Kidney glomerular epithelial cell (primary cell): Measurements from ENCODE around the gene PDE11A.
A peak's percentile ranks its signal among the peaks of the same experiment; 100 is the strongest.

Experiments
- DNase-seq: peaks from one replicate; lab custom pipeline; 2025; lab: John Stamatoyannopoulos, UW

PDE11A gene

DNA sequence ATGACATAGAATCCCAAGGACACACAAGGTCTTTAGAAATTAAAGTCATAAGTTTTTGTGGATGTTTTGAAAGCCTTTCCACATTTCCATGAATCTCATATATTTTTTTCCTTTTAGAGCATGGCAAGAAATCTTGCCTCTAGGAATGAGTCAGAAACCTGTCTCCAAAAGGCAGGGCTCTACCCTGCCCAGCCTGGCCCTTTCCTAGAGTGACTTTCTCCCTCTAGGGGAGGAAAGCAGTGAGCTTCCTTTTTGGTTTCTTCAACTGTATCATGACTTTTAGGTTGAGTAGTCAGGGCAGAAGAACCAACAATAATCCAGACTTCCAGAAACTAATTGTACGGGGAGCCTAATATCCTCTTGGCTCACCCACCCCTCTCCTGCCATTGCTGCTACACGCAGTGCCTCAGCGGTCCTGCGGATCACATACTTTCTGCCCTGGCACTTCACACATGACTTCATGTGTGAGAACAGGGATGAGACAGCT lies 379.8 kb downstream of the PDE11A start:
- peak; percentile 86 for DNase-seq

DNA sequence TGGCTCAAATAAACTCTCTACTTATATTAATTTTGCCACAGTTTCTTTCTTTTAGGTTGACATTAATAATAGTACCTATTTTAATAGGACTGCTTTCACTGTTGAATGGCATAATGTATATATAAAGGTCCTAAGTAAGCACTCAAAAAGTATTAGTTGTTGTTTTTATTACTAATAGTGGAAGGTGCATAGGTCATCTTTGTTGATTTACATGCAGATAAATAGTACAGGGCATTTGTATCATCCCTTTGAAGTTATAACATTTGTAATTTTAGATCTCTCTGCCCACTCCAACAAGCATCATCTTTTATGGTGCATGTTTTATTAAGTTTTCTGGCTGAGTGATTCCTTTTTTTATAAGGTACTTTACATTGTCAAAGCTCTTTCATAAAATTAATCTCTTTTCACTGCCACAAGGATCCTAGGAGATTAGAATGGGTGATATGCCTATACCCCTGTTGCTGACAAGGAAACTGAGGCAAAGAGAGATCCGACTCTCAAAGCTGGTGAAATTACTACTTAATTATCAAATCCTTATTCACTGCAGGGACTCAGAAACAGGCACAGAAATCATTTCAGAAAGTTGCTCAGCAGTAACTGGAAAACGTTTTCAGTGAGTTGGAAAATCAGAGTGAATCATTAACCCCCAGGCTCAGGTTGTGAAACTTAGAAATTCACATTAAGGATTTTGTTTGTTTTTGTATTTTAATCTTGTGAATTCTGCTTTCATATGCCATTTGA lies 380.4 kb downstream of the PDE11A start:
- DNase-seq, result peak; percentile 84

- DNase-seq, result no peak
These were observed 381.4 kb downstream of the PDE11A start for GRCh38 chr2:177691177-177691576.

GRCh38 chr2:177689623-177690022 lies 383.0 kb downstream of the PDE11A start:
- no peak for DNase-seq

DNA sequence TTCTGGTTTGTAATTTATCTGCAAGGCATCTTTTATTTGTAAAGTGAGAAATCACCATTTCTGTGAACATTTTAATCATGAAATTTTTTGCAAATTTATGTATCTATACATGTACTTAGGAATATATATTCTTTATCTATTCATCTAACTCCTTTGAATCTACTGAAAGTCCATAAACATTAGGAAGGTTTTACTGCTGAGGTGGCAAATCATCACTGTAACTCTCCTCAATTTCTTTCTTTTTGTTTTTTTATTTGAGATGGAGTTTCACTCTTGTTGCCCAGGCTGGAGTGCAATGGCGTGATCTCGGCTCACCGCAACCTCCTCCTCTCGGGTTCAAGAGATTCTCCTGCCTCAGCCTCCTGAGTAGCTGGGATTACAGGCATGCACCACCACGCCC lies 383.7 kb downstream of the PDE11A start:
- no peak for DNase-seq

DNA sequence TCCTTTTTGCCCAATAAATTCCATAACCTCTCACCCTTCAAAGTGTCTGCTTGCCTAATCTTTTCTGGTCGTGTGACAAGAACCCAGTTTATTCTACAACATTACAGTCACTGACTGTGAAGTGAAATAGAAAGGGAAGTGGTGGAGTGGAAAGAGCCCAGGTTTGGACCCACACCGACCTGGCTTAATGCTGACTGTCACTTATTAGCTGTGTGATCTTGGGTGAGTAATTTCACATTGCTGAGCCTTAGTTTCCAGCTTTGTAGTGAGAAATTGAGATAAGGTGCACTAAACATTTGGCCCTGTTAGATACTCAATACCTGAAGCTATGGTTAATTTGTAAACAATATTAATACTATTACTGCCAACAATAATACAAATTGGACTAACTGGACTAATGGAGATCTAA lies 388.9 kb downstream of the PDE11A start:
- DNase-seq, result no peak

DNA sequence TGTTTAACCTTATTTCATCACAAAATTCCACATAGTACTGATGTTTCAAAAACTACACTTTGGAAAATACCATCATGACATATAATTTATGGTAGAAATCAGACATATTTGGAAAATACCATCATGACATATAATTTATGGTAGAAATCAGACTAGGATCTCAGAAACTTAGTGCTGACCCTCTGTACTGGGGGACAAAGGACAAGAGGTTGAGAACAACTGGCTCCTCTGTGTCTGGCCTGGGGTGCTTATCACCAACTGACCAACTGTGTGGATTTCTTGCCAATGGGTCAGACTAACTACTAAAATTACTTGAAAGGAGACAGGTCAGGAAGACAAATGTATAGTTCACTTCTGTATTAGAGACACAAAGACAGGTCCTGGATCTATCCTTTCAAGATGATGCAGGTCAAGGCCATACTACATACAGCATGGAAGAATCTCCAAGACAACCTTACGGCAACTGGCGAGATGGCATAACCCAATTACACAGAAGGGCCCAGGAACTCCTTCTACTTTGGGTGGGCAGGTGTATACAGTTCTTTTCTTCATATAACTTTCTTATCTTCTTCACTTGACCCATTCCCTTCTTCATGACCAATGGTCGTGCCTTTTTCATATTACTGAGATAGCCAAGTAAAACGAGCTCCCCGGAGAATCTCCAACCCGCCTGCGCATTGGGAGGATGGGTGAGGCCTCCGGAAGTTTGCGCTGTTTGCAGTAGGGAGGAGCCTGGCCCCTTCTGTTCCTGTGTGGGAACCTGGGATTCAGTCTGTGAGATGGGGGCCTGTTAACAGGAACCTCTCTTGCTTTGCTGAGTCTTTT lies 389.5 kb downstream of the PDE11A start:
- DNase-seq, result no peak

GRCh38 chr2:177682006-177682405 lies 390.6 kb downstream of the PDE11A start:
- no peak for DNase-seq

DNA sequence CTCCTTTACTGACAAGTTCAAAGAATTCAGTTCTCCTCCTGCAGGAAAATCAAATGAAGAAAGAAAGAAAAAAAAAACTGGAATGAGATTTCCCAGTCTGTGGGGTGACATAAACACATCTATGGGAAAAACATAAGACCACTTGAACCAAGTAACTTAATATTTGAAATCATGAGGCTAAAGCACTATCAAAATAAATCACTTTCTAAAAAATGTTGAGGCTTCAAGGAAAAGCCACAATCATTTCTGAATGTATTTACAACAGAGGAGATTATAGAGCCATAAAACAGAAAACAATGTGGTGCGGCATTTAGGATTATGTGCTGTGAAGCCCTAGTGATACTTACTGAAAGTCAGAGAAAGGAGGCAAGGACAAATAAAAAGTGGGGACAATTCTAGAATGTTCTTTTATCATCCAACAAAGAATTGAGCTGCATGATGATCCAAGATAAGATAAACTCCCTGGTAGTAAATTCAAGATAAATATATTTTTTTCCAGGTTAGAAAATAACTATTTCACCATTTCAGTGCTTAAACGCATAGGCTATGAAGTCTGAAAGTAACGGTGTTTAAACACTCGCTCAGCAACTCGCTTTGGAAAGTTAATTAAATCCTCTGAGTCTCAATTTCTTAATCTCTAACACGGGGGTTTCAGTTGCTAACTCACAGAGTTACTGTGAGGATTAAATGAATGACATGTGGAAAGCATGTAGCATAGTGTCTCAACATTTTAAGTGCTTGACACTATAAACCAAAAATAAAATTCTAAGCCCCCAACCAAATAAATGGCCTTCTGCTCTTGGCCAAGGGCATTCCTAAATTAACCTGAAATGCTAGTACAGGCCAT lies 391.5 kb downstream of the PDE11A start:
- DNase-seq, result no peak

DNA sequence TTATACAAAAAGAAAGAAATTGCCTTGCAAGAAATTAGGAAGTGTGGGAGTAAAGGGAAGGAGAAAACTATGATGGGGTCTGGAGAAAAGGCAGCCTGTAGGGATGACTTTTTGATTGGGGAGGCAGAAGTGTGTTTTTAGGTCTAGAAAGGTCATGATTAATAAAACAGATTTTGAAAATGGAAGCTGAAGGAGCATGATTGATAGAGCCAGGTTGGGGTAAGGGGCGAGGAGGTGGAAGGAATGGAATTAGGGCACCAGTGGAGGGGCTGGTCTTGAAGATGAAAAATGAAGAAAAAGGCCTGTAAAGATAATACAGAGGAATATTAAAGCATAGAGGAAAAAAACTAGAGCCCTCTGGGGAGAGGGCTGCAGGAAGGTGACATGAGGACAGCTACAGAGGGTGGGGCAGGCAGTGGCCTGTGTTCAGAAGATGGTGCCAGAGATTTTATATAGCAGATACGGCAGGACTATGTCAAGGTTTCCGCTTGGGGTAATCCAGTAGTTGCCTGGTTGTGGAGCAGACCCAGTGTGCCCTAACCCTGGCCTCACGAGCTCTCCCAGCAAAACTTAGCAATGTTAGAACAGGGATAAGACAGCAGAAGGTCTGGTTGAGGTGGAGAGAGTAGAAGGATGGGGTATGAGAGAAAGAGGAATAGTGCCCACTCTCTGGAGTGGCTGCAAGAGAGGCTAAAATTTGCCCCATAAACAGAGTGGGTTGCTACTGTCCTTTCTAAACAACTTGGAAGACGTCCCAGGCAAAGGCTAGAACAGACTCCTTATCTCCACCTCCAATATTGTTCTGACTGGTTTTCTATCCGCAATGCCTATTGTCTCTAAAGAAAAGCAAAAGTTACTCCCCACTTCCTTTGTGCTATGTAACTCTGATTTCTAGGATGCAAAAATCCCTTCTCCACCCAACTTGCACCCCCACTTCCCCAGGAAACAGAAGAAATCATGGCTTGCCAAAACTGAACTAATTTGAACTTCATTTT lies 392.7 kb downstream of the PDE11A start:
- DNase-seq, result no peak

DNA sequence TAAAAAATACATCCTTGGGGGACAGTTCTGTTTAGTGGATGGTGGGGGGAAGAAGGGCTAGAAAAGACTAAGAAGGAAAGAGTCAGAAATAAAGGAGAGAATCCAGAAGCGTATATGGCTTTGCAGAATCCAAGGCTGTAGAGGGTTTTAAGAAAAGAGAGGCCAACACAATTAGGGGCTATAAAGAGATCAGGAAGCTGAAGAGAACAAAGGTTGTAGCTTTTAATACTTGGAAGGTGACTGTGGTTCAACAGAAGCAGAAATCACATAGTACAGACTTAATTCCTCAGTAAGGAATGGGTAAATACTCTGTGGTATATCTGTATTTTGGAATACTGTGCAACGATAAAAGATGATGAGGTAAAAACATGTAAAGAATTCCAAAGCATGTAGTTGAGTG lies 393.6 kb downstream of the PDE11A start:
- no peak for DNase-seq

DNA sequence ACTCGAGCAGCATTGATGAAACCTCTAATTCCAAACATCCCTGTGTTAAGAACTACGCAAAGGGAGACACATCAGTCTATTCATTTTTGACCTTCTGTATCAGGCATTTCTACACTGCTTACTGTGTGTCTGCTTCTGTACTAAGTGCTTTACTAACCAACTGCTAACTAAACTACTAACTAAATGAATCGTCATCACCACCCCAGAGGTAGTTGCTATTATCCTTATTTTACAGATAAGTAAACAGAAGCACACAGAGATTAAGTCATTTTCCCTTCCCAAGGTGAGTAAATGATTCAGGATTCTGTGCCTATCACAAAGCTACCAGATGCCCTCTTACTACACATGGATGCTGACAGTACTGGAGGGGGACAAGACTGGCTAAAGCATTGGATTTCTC lies 395.9 kb downstream of the PDE11A start:
- DNase-seq, result no peak

DNA sequence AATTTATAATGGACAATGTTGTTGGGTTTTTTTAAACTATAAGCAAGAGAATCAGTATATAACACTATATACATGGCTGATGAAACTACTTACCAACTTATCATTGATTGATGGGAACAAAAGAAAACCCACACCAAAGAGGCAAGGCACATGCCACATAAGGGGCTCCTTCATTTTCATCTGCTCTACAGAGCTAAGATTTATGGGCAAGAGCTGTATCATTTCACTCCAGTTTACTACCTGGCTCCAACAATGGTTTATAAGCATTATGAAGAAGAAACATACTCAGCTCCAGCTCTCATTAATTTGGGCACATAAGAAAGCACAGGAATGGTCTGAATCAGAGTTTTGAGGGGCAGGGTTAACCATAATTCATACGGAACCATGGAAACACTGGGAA lies 396.8 kb downstream of the PDE11A start:
- no peak for DNase-seq

DNA sequence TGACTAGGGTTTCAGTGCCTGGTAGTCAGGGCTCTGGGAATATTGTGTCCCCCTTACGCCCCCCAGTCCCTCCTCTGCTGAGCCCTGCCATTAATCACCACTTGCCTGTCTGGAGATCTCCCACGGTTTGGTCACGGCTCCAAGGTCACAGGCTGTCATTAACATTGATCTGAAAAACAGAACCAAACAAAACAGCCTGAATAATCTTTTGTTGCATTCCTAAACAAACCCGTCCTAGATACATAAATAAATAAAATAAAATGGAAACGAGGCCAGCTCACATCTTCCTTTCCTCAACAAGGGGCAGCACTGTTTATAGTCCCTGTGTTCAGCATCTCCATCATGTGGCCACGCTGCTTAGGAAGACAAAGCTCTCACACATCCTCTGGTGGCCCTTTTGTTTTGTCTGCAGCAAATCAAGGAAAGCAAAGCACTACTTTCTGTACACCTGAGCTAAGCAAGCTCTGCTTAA lies 397.2 kb downstream of the PDE11A start:
- no peak for DNase-seq

GRCh38 chr2:177673602-177674595 lies 398.7 kb downstream of the PDE11A start:
- no peak for DNase-seq

- DNase-seq, result no peak
These were observed 400.9 kb downstream of the PDE11A start for GRCh38 chr2:177671662-177672061.

DNA sequence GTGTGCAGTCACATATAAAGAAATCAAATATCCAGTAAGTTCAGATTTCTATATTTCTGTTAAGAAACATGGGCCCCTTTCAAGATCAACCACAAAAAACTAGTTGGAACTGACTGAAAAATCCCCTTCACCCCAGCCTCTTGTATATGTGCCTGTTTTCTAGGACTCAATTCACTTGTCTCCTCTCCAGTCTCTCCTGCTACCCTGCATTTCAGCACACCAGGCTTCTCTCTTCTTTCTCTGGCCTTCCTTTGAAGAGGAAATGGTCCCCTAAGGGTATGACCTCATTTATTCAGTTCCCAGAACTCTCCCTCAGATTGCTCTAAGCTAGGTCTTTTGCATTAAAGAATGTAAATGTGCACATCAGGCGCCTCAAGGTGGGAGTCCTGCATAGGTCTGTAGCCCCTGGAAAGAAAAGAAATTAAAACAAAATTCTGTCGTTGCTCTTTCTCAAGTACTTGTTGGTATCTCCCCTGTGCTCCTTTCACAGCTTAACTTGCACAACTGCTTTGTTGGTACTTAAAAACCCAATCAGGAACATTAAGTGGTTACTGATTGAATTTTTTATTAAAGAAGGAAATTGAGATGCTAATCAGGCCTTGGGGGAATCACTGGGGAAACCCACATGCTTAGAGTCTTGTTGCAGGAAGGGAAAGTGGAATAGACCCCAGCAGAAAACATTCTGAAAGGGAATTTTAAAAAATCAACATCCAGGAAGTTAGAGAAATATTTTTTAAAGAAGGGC lies 401.6 kb downstream of the PDE11A start:
- DNase-seq, result no peak

- DNase-seq, result no peak
These were observed 402.8 kb downstream of the PDE11A start for GRCh38 chr2:177669625-177670330.
